ENCODE results near the gene HYDIN. TPM values are rescaled to one million over a fixed set of nuclear protein-coding genes. Genes with fewer than 3 reads are reported as not detected.
"Not testable (repeated sequence)": the region's sequence is repeated elsewhere in the genome, so short reads cannot be mapped to it uniquely, and the experiment has no call there.

Gene HYDIN
- polyA plus RNA-seq, 1 of the 3 experiments (the other 2 are of a cell fraction), result 0.33 TPM

- 6% methylated on average over 1 of the region's 3 CpGs for WGBS (ENCODE audit: low lambda C conversion rate)
- H3K4me3 ChIP-seq (ENCODE audit: low read depth in 2 of 2, low read length in 1 of 2); POLR2A ChIA-PET: not testable (repeated sequence)
These were observed 120.0 kb downstream of the HYDIN start for GRCh38 chr16:71110565-71110964.

GRCh38 chr16:71109656-71110208 is 120.8 kb downstream of the HYDIN start:
- H3K27me3 ChIP-seq (ENCODE audit: insufficient read depth); H3K36me3 ChIP-seq (replicated peaks in 1 of 2; ENCODE audit: control insufficient read depth in 1 of 2, insufficient read depth in 2 of 2, low read length in 1 of 2); DNase-seq; H3K9ac ChIP-seq; H3K4me3 ChIP-seq (ENCODE audit: low read depth in 2 of 2, low read length in 1 of 2); CTCF ChIA-PET; H3F3A ChIP-seq (replicated peaks; ENCODE audit: insufficient read depth); H3K9me2 ChIP-seq; H3K4me2 ChIP-seq; H3K4me1 ChIP-seq (ENCODE audit: control insufficient read depth in 1 of 2, insufficient read depth in 2 of 2, low read depth in 1 of 2, low read length in 1 of 2); H3K9me3 ChIP-seq; H3K27ac ChIP-seq (ENCODE audit: low read depth in 2 of 2, low read length in 1 of 2); POLR2A ChIA-PET; H3K79me2 ChIP-seq (ENCODE audit: insufficient read depth); H2AFZ ChIP-seq (ENCODE audit: low read depth); H4K20me1 ChIP-seq (ENCODE audit: insufficient read depth): not testable (repeated sequence)
- 44% methylated on average over 1 of the region's 3 CpGs for WGBS (ENCODE audit: low lambda C conversion rate)

More at GRCh38 chr16:71110565-71110964, 120.0 kb downstream of the HYDIN start:
- H3K9me2 ChIP-seq; H3K9me3 ChIP-seq; H3K9ac ChIP-seq; H3K27me3 ChIP-seq (ENCODE audit: insufficient read depth); H3K4me1 ChIP-seq (ENCODE audit: control insufficient read depth in 1 of 2, insufficient read depth in 2 of 2, low read depth in 1 of 2, low read length in 1 of 2); H2AFZ ChIP-seq (ENCODE audit: low read depth); H3K79me2 ChIP-seq (ENCODE audit: insufficient read depth); H4K20me1 ChIP-seq (ENCODE audit: insufficient read depth); DNase-seq; H3K27ac ChIP-seq (ENCODE audit: low read depth in 2 of 2, low read length in 1 of 2); H3F3A ChIP-seq (replicated peaks; ENCODE audit: insufficient read depth); CTCF ChIA-PET; H3K36me3 ChIP-seq (replicated peaks in 1 of 2; ENCODE audit: control insufficient read depth in 1 of 2, insufficient read depth in 2 of 2, low read length in 1 of 2); H3K4me2 ChIP-seq: not testable (repeated sequence)

GRCh38 chr16:71105881-71106280 is 124.6 kb downstream of the HYDIN start:
- H3K27ac ChIP-seq (ENCODE audit: low read depth in 2 of 2, low read length in 1 of 2); H3K9ac ChIP-seq; CTCF ChIA-PET; H3F3A ChIP-seq (replicated peaks; ENCODE audit: insufficient read depth); DNase-seq; H3K36me3 ChIP-seq (replicated peaks in 1 of 2; ENCODE audit: control insufficient read depth in 1 of 2, insufficient read depth in 2 of 2, low read length in 1 of 2); H3K79me2 ChIP-seq (ENCODE audit: insufficient read depth); H3K4me1 ChIP-seq (ENCODE audit: control insufficient read depth in 1 of 2, insufficient read depth in 2 of 2, low read depth in 1 of 2, low read length in 1 of 2); POLR2A ChIA-PET; H3K9me3 ChIP-seq; H3K4me2 ChIP-seq; H2AFZ ChIP-seq (ENCODE audit: low read depth); H3K9me2 ChIP-seq; H3K4me3 ChIP-seq (ENCODE audit: low read depth in 2 of 2, low read length in 1 of 2); H4K20me1 ChIP-seq (ENCODE audit: insufficient read depth); H3K27me3 ChIP-seq (ENCODE audit: insufficient read depth): not testable (repeated sequence)

GRCh38 chr16:71083573-71083972 is 146.9 kb downstream of the HYDIN start:
- H3K27ac ChIP-seq (ENCODE audit: low read depth in 2 of 2, low read length in 1 of 2); H3K9me2 ChIP-seq; H2AFZ ChIP-seq (ENCODE audit: low read depth); POLR2A ChIA-PET; H3K9ac ChIP-seq; H4K20me1 ChIP-seq (ENCODE audit: insufficient read depth); H3K4me2 ChIP-seq; H3K9me3 ChIP-seq; H3K4me1 ChIP-seq (ENCODE audit: control insufficient read depth in 1 of 2, insufficient read depth in 2 of 2, low read depth in 1 of 2, low read length in 1 of 2); H3K4me3 ChIP-seq (ENCODE audit: low read depth in 2 of 2, low read length in 1 of 2); H3K36me3 ChIP-seq (replicated peaks in 1 of 2; ENCODE audit: control insufficient read depth in 1 of 2, insufficient read depth in 2 of 2, low read length in 1 of 2); DNase-seq; H3F3A ChIP-seq (replicated peaks; ENCODE audit: insufficient read depth); H3K79me2 ChIP-seq (ENCODE audit: insufficient read depth); CTCF ChIA-PET; H3K27me3 ChIP-seq (ENCODE audit: insufficient read depth): not testable (repeated sequence)
- WGBS (ENCODE audit: low lambda C conversion rate), result 24% methylated on average over 4 of the region's 6 CpGs

- H3K9ac ChIP-seq; H3K79me2 ChIP-seq (ENCODE audit: insufficient read depth); H3K4me1 ChIP-seq (ENCODE audit: control insufficient read depth in 1 of 2, insufficient read depth in 2 of 2, low read depth in 1 of 2, low read length in 1 of 2); H3K27ac ChIP-seq (ENCODE audit: low read depth in 2 of 2, low read length in 1 of 2); H3K27me3 ChIP-seq (ENCODE audit: insufficient read depth); DNase-seq; POLR2A ChIA-PET; H3K9me3 ChIP-seq; H3K36me3 ChIP-seq (replicated peaks in 1 of 2; ENCODE audit: control insufficient read depth in 1 of 2, insufficient read depth in 2 of 2, low read length in 1 of 2); H3K4me2 ChIP-seq; H3K4me3 ChIP-seq (ENCODE audit: low read depth in 2 of 2, low read length in 1 of 2); H3K9me2 ChIP-seq; H2AFZ ChIP-seq (ENCODE audit: low read depth); H4K20me1 ChIP-seq (ENCODE audit: insufficient read depth); H3F3A ChIP-seq (replicated peaks; ENCODE audit: insufficient read depth); CTCF ChIA-PET: not testable (repeated sequence)
- WGBS (ENCODE audit: low lambda C conversion rate), result 9% methylated on average over 1 of the region's 1 CpG
These were observed 149.7 kb downstream of the HYDIN start for GRCh38 chr16:71080777-71081176.

- H3K9ac ChIP-seq; H3K9me2 ChIP-seq; H3K27me3 ChIP-seq (ENCODE audit: insufficient read depth); DNase-seq; CTCF ChIA-PET; H3K4me1 ChIP-seq (ENCODE audit: control insufficient read depth in 1 of 2, insufficient read depth in 2 of 2, low read depth in 1 of 2, low read length in 1 of 2); H3K9me3 ChIP-seq; H3K4me3 ChIP-seq (ENCODE audit: low read depth in 2 of 2, low read length in 1 of 2); H3K27ac ChIP-seq (ENCODE audit: low read depth in 2 of 2, low read length in 1 of 2); H3K79me2 ChIP-seq (ENCODE audit: insufficient read depth); H2AFZ ChIP-seq (ENCODE audit: low read depth); H3K4me2 ChIP-seq; POLR2A ChIA-PET; H3K36me3 ChIP-seq (replicated peaks in 1 of 2; ENCODE audit: control insufficient read depth in 1 of 2, insufficient read depth in 2 of 2, low read length in 1 of 2); H4K20me1 ChIP-seq (ENCODE audit: insufficient read depth); H3F3A ChIP-seq (replicated peaks; ENCODE audit: insufficient read depth): not testable (repeated sequence)
- 33% methylated on average over 1 of the region's 1 CpG for WGBS (ENCODE audit: low lambda C conversion rate)
These were observed 150.3 kb downstream of the HYDIN start for GRCh38 chr16:71080262-71080661.

- H2AFZ ChIP-seq (ENCODE audit: low read depth); H3K36me3 ChIP-seq (replicated peaks in 1 of 2; ENCODE audit: control insufficient read depth in 1 of 2, insufficient read depth in 2 of 2, low read length in 1 of 2); H3K9me2 ChIP-seq; H3K79me2 ChIP-seq (ENCODE audit: insufficient read depth); H3K27ac ChIP-seq (ENCODE audit: low read depth in 2 of 2, low read length in 1 of 2); H3K4me2 ChIP-seq; CTCF ChIA-PET; H3K4me3 ChIP-seq (ENCODE audit: low read depth in 2 of 2, low read length in 1 of 2); POLR2A ChIA-PET; DNase-seq; H3F3A ChIP-seq (replicated peaks; ENCODE audit: insufficient read depth); H3K9me3 ChIP-seq; H4K20me1 ChIP-seq (ENCODE audit: insufficient read depth); H3K27me3 ChIP-seq (ENCODE audit: insufficient read depth); H3K9ac ChIP-seq; H3K4me1 ChIP-seq (ENCODE audit: control insufficient read depth in 1 of 2, insufficient read depth in 2 of 2, low read depth in 1 of 2, low read length in 1 of 2): not testable (repeated sequence)
- WGBS (ENCODE audit: low lambda C conversion rate), result no CpG with 5 or more reads among the region's 1 CpG
These were observed 159.9 kb downstream of the HYDIN start for GRCh38 chr16:71070651-71071050.
